ENCODE measurements around the gene SNIP1. TPM values are rescaled to one million over a fixed set of nuclear protein-coding genes. Genes with fewer than 3 reads are reported as not detected.

The SNIP1 gene
- total and polyA plus RNA-seq, 9 donors: 6.5 to 21.4 (median 16.5) TPM

DNA sequence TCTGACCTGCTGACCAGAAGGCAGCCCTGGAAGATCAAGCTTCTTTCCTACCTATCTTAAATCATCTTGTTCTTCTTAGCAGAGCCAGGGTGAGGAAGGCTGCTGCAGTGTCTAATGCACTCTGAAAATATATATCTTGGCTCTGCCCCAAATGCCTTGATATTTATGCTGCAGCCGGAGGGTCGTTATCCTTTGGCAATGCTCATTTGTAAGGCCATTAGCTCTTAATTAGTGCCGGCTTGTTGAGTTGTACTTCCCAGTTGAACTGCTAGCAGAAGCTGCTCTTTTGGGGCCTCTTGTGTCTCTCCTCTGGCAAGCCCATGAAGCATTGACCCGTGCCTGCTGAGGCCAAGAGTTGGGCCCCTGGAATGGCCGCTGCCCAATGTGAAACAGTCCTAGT, 45.8 kb upstream of the SNIP1 start:
- no peaks in the 10 kb centered on the region for H3K36me3 ChIP-seq
- H3K27ac ChIP-seq: no peak overlapping the region
- intact Hi-C loops (cut with DNase I): loop anchor here in 3 of 4 donors (5.0 to 10.0 kb wide), 3 partner anchors 72 to 85 kb away; no protein-coding TSS in a partner anchor
- 45 to 46% (median 45%) methylated on average over 5 of the region's 5 CpGs for WGBS, 3 donors
- H3K27me3 ChIP-seq: no peaks in the 10 kb centered on the region
- H3K4me1 ChIP-seq (ENCODE audit: insufficient read depth): peaks cover 2% of the 10 kb centered on the region
- no peaks in the 10 kb centered on the region for H3K9me3 ChIP-seq
- H3K4me3 ChIP-seq: no peak overlapping the region
- TF ChIP-seq EP300 (IDR thresholded peaks at IDR 0.05) (no peak), POLR2A (IDR thresholded peaks at IDR 0.05) (no peak)
- TF ChIP-seq, protein P1, sequence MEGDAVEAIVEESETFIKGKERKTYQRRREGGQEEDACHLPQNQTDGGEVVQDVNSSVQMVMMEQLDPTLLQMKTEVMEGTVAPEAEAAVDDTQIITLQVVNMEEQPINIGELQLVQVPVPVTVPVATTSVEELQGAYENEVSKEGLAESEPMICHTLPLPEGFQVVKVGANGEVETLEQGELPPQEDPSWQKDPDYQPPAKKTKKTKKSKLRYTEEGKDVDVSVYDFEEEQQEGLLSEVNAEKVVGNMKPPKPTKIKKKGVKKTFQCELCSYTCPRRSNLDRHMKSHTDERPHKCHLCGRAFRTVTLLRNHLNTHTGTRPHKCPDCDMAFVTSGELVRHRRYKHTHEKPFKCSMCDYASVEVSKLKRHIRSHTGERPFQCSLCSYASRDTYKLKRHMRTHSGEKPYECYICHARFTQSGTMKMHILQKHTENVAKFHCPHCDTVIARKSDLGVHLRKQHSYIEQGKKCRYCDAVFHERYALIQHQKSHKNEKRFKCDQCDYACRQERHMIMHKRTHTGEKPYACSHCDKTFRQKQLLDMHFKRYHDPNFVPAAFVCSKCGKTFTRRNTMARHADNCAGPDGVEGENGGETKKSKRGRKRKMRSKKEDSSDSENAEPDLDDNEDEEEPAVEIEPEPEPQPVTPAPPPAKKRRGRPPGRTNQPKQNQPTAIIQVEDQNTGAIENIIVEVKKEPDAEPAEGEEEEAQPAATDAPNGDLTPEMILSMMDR (IDR thresholded peaks at IDR 0.05): no peak
- DNase-seq: no peak

DNA sequence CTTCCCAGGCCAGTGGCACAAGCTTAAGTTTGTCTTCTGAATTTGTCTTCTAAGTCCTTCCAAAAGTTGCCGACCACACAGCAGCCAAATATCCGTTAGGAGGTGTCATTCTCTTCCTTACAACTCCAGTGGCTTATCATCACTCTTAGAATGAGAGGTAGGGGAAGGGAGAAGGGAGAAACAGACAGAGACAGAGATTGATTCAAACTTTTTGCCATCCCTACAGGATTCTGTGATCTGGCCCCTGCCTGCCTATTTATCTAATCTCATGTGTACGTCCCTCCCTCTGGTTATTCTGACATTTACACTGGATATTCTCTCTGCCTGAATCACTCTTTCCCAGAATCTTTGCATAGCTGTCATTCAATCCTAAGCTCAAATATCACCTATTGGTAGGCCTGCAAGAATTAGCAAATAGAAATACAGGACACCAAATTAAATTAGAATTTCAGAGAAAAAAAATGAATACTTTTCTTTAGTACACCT, 42.1 kb upstream of the SNIP1 start:
- H3K9me3 ChIP-seq: no peaks in the 10 kb centered on the region
- H3K4me1 ChIP-seq (ENCODE audit: insufficient read depth): peaks cover 7% of the 10 kb centered on the region
- H3K4me3 ChIP-seq: peak overlapping the region; percentile 77
- intact Hi-C loops (cut with DNase I): loop anchor here in 1 of 4 donors (5.0 kb wide), 1 partner anchor 81 kb away; no protein-coding TSS in a partner anchor
- H3K27me3 ChIP-seq: no peaks in the 10 kb centered on the region
- no peak for DNase-seq
- TF ChIP-seq EP300 (IDR thresholded peaks at IDR 0.05) (no peak), POLR2A (IDR thresholded peaks at IDR 0.05) (no peak)
- TF ChIP-seq, protein P1 (IDR thresholded peaks at IDR 0.05): no peak
- 0% methylated on average over 3 of the region's 3 CpGs for WGBS, 3 donors
- no peaks in the 10 kb centered on the region for H3K36me3 ChIP-seq
- H3K27ac ChIP-seq: peak overlapping the region in 1 of 2 donors; percentile 40

DNA sequence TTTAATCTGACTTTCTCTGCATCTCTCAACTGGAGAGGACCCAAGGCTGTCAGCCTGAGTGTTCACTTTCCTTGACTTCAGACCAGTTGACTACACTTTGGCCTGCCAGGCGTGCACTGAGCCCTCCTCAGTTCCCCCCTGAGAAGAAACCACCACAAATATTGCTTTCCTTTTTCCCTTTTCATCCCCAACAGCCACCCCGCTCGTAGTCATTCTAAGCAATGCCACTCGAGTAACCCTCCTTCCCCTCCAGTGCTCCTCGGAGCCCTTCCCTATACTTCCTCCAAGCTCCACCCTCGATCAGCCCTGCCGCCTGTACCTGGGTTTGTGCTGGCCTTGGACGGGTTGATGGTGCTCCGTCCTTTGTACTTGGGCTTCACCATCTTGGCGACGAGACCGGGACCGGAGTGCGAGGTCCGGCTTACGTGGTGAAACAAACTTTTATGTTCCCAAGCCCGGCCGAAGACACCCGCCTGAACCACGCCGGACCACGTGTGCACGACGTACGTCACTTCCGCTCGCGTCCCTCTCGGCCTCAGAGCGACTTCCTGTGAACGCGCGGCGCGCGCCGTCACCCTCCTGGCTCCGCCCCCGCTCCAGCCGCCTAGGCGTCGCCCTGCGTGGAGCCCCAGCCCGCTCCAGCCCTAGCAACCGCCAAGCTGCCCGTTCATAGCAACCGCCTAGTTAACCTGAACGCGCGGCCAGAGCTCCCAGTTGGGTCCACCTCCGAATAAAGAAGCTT, 41.5 kb upstream of the SNIP1 start, which contains the start of gene GNL2:
Gene GNL2, minus strand, starts transcription at position 498 of the 742 bp plus-strand sequence. Its CDS starts 115 bp downstream, at position 383.
- Histone ChIP-seq H3K4me1 (ENCODE audit: insufficient read depth) (peaks cover 7% of the 10 kb centered on the region), H3K4me3 (peak within 1 kb of the TSS; percentile 77), H3K27me3 (no peaks in the 10 kb centered on the region), H3K27ac (peak within 1 kb of the TSS in 1 of 2 donors; percentile 40), H3K36me3 (no peaks in the 10 kb centered on the region), H3K9me3 (no peaks in the 10 kb centered on the region)
- intact Hi-C loops (cut with DNase I): loop anchor here in 2 of 4 donors (2.0 to 5.0 kb wide), 2 partner anchors 82 to 93 kb away; no protein-coding TSS in a partner anchor
- TF ChIP-seq POLR2A (IDR thresholded peaks at IDR 0.05) (peak; percentile 75), EP300 (IDR thresholded peaks at IDR 0.05) (no peak)
- 0 to 1% (median 1%) methylated on average over 48 to 51 of the region's 51 CpGs for WGBS, 3 donors
- peak; percentile 95 to 99 (median 98) for DNase-seq

DNA sequence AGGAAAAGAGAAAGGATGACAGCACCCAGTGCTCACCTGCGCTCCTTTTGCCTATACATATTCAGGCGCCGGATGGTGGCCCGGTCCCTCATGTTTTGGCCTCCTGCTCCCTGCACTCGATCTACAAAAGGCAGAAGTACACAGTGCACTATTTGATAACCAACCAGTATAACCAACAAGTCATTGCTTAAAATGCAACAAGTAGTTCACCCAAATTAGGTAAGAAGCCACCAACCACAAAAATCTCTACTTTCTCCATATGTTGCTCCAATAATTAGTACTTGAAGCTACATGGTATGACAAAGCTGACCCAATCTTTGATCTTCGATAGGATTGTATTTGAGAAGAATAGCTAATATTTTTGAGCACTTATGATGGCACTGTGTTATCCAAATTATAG, 39.6 kb upstream of the SNIP1 start:
- Histone ChIP-seq H3K27ac (no peak overlapping the region), H3K27me3 (no peaks in the 10 kb centered on the region), H3K4me1 (ENCODE audit: insufficient read depth) (peaks cover 7% of the 10 kb centered on the region), H3K36me3 (no peaks in the 10 kb centered on the region), H3K4me3 (no peak overlapping the region), H3K9me3 (no peaks in the 10 kb centered on the region)
- TF ChIP-seq POLR2A (IDR thresholded peaks at IDR 0.05) (no peak), EP300 (IDR thresholded peaks at IDR 0.05) (no peak)
- TF ChIP-seq, protein P1 (IDR thresholded peaks at IDR 0.05): no peak
- intact Hi-C loops (cut with DNase I): loop anchor here in 1 of 4 donors (2.0 kb wide), 1 partner anchor 95 kb away; no protein-coding TSS in a partner anchor
- 89 to 96% (median 93%) methylated on average over 6 of the region's 6 CpGs for WGBS, 3 donors
- no peak for DNase-seq

Measured in ovary (tissue), 9 donors.